GM12873 (cell line): Measurements from ENCODE around the gene TRAPPC5.

ENCODE experiments used
- TF ChIP-seq, protein P1 (sequence below): IDR thresholded peaks from 2 replicates; pipeline ENCODE4 v1.5.1; 2012; ENCODE audit warnings: low read depth, mild to moderate bottlenecking, moderate library complexity, low read length, control low read depth; ENCODE audit not compliant: insufficient read depth; ENCODE audit errors: missing control alignments

Gene TRAPPC5

DNA sequence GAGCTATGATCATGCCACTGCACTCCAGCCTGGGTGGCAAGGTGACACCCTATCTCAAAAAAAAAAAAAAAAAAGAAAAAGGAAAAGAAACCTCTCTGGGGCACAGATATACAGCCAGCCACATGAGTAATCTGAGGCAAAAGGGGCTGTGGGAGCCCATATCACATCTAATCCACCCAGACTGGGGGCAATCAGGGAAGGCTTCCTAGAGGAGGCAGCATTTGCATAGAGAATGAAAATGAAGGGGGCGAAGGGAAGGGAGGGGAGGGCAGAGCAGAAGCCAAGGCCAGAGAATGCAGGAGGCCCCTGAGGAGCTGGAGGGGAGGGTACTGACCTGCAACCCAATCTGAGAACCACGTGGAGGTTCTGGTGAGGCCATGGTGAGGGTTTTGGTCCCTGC lies 30.5 kb upstream of the TRAPPC5 start:
- TF ChIP-seq, protein P1, sequence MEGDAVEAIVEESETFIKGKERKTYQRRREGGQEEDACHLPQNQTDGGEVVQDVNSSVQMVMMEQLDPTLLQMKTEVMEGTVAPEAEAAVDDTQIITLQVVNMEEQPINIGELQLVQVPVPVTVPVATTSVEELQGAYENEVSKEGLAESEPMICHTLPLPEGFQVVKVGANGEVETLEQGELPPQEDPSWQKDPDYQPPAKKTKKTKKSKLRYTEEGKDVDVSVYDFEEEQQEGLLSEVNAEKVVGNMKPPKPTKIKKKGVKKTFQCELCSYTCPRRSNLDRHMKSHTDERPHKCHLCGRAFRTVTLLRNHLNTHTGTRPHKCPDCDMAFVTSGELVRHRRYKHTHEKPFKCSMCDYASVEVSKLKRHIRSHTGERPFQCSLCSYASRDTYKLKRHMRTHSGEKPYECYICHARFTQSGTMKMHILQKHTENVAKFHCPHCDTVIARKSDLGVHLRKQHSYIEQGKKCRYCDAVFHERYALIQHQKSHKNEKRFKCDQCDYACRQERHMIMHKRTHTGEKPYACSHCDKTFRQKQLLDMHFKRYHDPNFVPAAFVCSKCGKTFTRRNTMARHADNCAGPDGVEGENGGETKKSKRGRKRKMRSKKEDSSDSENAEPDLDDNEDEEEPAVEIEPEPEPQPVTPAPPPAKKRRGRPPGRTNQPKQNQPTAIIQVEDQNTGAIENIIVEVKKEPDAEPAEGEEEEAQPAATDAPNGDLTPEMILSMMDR = no peak

- TF ChIP-seq, protein P1 = peak; percentile 89
These were observed 28.5 kb upstream of the TRAPPC5 start for GRCh38 chr19:7652061-7652641.

- TF ChIP-seq, protein P1 = no peak
These were observed 26.2 kb upstream of the TRAPPC5 start for GRCh38 chr19:7654401-7654800.

DNA sequence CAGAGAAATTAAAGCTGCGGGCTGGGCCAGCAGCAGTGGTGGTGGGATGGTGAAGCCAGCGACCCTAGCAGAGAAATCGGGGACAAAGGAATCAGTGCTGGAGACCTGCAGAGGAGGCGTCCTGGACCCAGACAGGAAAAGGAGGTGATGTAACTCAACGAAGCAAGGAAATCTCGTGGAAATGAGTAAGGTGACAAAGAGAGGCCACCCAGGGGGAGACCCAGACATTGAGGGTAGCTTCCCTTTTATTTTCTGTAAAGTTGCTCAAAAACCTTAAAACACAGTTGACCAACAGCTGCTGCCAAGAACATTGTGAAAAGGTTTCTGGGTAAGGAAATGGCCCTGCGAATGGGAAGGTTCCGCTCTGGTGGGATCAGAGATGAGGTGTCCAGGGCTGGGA lies 25.1 kb upstream of the TRAPPC5 start:
- TF ChIP-seq, protein P1 = no peak

DNA sequence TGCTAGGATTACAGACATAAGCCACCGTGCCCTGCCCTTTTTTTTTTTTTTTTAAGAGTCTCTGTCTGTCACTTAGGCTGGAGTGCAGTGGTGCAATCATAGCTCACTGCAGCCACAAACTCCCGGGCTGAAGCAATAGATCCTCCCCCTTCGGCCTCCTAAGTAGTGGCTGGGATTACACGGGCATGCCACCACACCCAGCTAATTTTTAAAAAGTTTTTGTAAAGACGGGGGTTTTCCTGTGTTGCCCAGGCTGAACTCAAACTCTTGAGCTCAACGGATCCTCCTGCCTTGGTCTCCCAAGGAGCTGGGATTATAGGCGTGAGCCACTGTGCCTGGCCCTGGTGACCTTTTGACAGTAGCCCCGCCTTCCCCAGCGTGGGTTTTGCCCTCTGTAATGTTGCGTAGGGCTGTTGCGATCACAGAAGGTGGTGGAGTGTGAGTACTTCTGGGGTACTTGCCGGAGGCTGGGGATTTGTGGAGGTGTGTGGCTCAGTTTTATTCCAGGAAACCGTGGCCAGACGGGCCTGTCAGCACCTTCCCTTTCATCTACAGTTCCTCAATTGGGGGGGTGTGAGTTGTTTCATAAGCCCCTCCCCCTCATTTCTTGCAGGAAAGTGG lies 23.4 kb upstream of the TRAPPC5 start:
- TF ChIP-seq, protein P1 = no peak

DNA sequence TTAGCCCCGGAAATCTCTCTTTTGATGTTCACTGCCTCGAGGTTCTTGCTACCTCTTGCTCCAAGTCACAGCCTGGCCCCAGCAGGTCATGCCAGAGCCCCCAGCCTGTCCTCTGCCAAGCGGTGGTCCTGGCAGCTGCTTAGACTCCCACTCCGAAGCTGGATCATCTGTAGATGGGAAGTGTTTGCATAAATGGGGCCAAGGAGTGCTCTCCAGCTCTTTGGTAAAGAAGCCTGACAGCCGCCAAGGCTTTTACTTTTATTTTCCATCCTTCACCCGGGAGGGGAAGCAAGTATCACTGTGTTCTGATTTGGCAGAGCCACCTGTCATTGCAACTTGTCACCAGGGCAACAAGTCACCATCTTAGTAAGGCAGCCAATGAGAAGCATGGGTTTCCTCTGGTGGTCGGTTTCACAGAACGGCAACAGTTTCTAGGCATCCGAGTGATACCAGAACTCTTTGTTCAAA lies 22.4 kb upstream of the TRAPPC5 start:
- TF ChIP-seq, protein P1 = no peak

DNA sequence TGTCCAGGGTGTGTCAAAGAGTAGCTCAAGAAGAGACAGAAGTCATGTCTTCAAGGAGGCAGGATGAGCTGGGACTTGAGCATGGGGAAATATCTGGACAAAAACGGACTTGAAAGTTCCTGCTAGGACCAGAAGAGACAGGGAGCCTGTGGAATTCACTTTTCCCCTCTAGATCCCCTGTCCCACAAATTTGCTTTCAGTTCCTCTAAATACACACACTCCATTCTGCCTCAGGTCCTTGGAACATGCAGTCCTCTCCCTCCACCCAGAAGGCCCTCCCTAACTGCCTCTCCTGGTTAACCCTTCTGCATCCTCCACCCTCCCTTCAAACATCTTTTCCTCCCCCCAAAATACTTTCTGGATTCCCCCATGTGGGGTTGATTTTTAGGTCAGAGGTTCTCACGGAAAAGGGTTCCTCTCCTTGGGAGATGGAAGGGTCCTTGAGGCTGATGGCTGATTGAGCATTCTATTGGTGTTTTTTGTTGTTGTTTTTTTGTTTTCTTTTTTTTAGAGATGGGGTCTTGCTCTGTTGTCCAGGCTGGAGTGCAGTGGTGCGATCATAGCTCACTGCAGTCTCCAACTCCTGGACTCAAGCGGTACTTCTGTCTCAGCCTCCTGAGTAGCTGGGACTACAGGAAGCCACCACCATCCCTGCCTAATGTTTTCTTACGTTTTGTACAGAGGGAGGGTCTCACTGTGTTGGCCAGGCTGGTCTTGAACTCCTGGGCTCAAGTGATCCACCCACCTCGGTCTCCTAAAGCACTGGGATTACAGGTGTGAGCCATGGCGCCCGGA lies 18.7 kb upstream of the TRAPPC5 start:
- TF ChIP-seq, protein P1 = no peak
